Tibial artery (tissue), 4 donors: ENCODE data around the gene KRTCAP2.

Experiments used
- DNase-seq, 2 donors: peaks; one replicate each; pipeline ENCODE4 v3.0.0-alpha.2; 2019
- H3K27ac ChIP-seq, 2 donors: fragments of 200-600 bp; sonication (generic) in 1 of 2; 1 replicate in 1 of 2; 2 replicates in 1 of 2; pipeline ENCODE4 v1.5.1; 2018 to 2019; ENCODE audit warnings: mild to moderate bottlenecking in 1 of 2
- H3K27me3 ChIP-seq, 2 donors: fragments of 200-600 bp; sonication (generic) in 1 of 2; one replicate each; pipeline versions ENCODE4 v1.5.1 to v1.6.0; 2016 to 2019
- H3K36me3 ChIP-seq, 3 donors: fragments of 200-600 bp; sonication (generic) in 2 of 3; one replicate each; pipeline ENCODE4 v1.5.1; 2016 to 2019; ENCODE audit warnings: mild to moderate bottlenecking in 2 of 3
- H3K4me1 ChIP-seq, 4 donors: fragments of 200-600 bp; sonication (generic) in 2 of 4; 1 replicate in 3 of 4; 2 replicates in 1 of 4; pipeline ENCODE4 v1.5.1; 2016 to 2019
- H3K4me3 ChIP-seq, 2 donors: fragments of 200-600 bp; sonication (generic) in 1 of 2; 1 replicate in 1 of 2; 2 replicates in 1 of 2; pipeline ENCODE4 v1.5.1; 2018 to 2019; ENCODE audit warnings: mild to moderate bottlenecking in 2 of 2
- H3K9me3 ChIP-seq, 3 donors: fragments of 200-600 bp; sonication (generic) in 1 of 3; one replicate each; pipeline ENCODE4 v1.5.1; 2016 to 2019
- CTCF ChIP-seq, 2 experiments: fragments of 200-600 bp in 1 of 2; fragments of 450-650 bp in 1 of 2; IDR thresholded peaks; one replicate each; pipeline ENCODE4 v1.5.1; 2017 to 2019; ENCODE audit warnings: antibody characterized with exemption in 2 of 2, mild to moderate bottlenecking in 1 of 2, moderate library complexity in 1 of 2
- intact Hi-C: fragments of 100-400 bp; cut with DNase I; formaldehyde crosslinking; loops from one replicate; pipeline ENCODE4 v1.15.0; 2023; ENCODE audit warnings: low total_unique reads

The KRTCAP2 gene

DNA sequence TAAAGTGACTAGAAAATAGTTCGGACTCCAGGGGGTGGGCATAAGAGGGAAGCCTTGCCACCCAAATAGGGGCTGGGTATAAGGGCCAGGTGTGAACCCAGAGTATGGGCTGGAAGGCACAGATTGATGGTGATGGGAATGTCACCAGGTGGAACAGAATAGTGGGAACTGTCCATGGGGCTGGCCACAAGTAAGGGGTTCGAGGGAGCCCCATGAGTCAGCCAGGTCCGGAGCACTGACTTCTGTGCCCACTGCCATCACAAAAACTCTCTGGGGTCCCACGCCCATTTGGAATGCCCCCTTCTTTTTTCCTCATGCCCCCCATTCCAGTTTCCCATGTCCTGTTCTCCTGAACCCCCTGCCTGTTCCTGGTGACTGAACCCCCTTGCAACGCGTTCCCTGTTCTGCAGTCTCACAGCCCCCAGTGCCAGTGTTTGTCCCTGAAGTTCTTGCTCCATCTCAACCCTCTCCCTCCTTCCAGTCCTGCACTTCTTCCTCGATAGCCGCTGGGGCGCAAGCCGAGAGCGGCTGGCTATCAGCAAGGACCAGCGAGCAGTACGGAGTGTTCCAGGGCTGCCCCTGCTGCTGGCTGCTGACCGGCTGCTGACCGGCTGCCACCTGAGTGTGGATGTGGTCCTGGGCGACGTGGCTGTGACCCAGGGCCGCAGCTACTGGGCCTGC is 8.4 kb upstream of the KRTCAP2 start:
- Histone ChIP-seq H3K9me3 (no peaks in the 10 kb centered on the region), H3K36me3 (no peaks in the 10 kb centered on the region), H3K4me1 (peaks cover 0 to 29% (median 0%) of the 10 kb centered on the region in 4 donors), H3K27me3 (no peaks in the 10 kb centered on the region), H3K27ac (no peak overlapping the region), H3K4me3 (no peak overlapping the region)
- intact Hi-C loops, result no loop called here
- DNase-seq, result no peak
- TF ChIP-seq CTCF (IDR thresholded peaks at IDR 0.05), result no peak

GRCh38 chr1:155179112-155180031 is 6.3 kb upstream of the KRTCAP2 start:
- Histone ChIP-seq H3K27me3 (peaks cover 0 to 15% of the 10 kb centered on the region in 2 donors), H3K4me1 (peaks cover 0 to 24% (median 4%) of the 10 kb centered on the region in 4 donors), H3K36me3 (no peaks in the 10 kb centered on the region), H3K27ac (no peak overlapping the region), H3K4me3 (no peak overlapping the region), H3K9me3 (no peaks in the 10 kb centered on the region)
- intact Hi-C loops, result no loop called here
- no peak for TF ChIP-seq CTCF (IDR thresholded peaks at IDR 0.05)
- peak; percentile 15 to 61 for DNase-seq

- intact Hi-C loops, result no loop called here
- H3K27me3 ChIP-seq, result peaks cover 0 to 20% of the 10 kb centered on the region in 2 donors
- peak in 1 of 2 donors; percentile 62 for DNase-seq
- no peak overlapping the region for H3K4me3 ChIP-seq
- TF ChIP-seq CTCF (IDR thresholded peaks at IDR 0.05), result no peak
- H3K27ac ChIP-seq, result no peak overlapping the region
- H3K36me3 ChIP-seq, result no peaks in the 10 kb centered on the region
- peaks cover 0 to 30% (median 9%) of the 10 kb centered on the region in 4 donors for H3K4me1 ChIP-seq
- no peaks in the 10 kb centered on the region for H3K9me3 ChIP-seq
These were observed 5.5 kb upstream of the KRTCAP2 start for GRCh38 chr1:155178441-155179111.

DNA sequence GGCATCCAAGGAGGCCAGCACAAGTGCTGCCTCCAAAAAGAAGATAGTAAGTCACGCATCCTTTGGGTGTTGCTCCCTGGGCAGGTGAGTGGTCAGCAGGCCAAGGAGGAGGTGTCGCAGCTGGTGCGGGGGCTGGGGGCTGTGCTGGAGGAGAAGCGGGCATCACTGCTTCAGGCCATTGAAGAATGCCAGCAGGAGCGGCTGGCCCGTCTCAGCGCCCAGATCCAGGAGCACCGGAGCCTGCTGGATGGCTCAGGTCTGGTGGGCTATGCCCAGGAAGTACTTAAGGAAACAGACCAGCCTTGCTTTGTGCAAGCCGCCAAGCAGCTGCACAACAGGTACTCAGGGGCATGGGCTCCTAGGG is 4.8 kb upstream of the KRTCAP2 start:
- H3K36me3 ChIP-seq, result no peaks in the 10 kb centered on the region
- H3K27ac ChIP-seq, result no peak overlapping the region
- peaks cover 0 to 34% (median 11%) of the 10 kb centered on the region in 4 donors for H3K4me1 ChIP-seq
- intact Hi-C loops, result no loop called here
- no peaks in the 10 kb centered on the region for H3K9me3 ChIP-seq
- DNase-seq, result peak in 1 of 2 donors; percentile 49
- peaks cover 0 to 20% of the 10 kb centered on the region in 2 donors for H3K27me3 ChIP-seq
- H3K4me3 ChIP-seq, result no peak overlapping the region
- no peak for TF ChIP-seq CTCF (IDR thresholded peaks at IDR 0.05)

DNA sequence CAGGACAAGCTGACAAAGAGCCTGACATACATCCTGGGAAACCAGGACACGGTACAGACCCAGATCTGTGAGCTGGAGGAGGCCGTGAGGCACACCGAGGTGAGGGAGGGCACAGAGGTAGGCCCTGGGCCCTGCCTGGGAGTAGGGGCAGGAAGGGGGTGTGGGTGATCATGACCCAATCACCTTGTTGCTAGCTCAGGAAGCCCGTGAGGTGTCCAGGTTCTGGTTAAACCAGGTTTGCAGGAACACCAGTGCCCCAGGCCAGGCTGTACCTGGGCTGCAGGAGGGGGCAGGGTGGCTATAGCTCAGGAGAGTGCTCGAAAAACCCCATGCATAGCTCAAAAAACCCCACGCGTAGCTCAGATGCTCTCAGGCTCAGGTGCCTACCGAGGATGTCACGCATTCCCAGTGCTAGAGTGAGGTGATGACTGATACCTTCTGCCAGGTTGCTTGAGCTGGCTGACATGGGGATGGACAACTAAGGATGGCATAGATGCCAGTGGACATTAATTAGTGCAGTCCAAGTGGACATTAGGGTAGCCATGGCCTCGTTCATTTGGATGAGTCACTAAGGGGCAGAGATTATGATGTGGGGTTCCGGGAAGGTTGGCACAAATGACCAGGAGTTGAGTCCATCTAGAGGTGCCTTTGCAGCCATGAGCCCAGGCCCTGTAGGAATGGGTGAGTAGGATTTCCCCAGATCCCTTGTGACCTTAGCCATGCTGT is 4.3 kb upstream of the KRTCAP2 start:
- intact Hi-C loops, result no loop called here

More for the DNA sequence above, 4.3 kb upstream of the KRTCAP2 start:
- no peaks in the 10 kb centered on the region for H3K36me3 ChIP-seq
- H3K27ac ChIP-seq, result no peak overlapping the region
- H3K27me3 ChIP-seq, result peaks cover 0 to 20% of the 10 kb centered on the region in 2 donors
- DNase-seq, result no peak
- no peak for TF ChIP-seq CTCF (IDR thresholded peaks at IDR 0.05)
- H3K4me1 ChIP-seq, result peaks cover 0 to 38% (median 13%) of the 10 kb centered on the region in 4 donors
- H3K9me3 ChIP-seq, result no peaks in the 10 kb centered on the region
- no peak overlapping the region for H3K4me3 ChIP-seq
